ENCODE data around the gene RAB44. TPM values are rescaled to one million over a fixed set of nuclear protein-coding genes. Genes with fewer than 3 reads are reported as not detected.

The RAB44 gene
- under 0.01 TPM in 1 of 2 replicates, not detected in the other for total RNA-seq

GRCh38 chr6:36697481-36697903 lies at the start of gene RAB44:
RAB44 (plus strand) TSS chr6:36697826; CDS start chr6:36704236, 6,410 bp downstream.

GRCh38 chr6:36678488-36679042 lies 19.1 kb upstream of the RAB44 start, which contains the start of gene CDKN1A:
CDKN1A (plus strand) TSS chr6:36678714; CDS start chr6:36684102, 5,388 bp downstream.

Other genes starting within 250 kb of the RAB44 start
- 13.4 and 19.0 TPM in 2 replicates for gene STK38, start 150.3 kb upstream of the RAB44 start, total RNA-seq
- gene SRSF3, start 103.5 kb upstream of the RAB44 start, total RNA-seq, result 176 and 291 TPM in 2 replicates
- 113 and 404 TPM in 2 replicates for gene CDKN1A, start 19.1 kb upstream of the RAB44 start, total RNA-seq
- under 0.01 and 0.11 TPM in 2 replicates for gene CPNE5, start 141.6 kb downstream of the RAB44 start, total RNA-seq
- gene PPIL1, start 177.0 kb downstream of the RAB44 start, total RNA-seq, result 27.4 and 34.7 TPM in 2 replicates
- 37.5 and 47.1 TPM in 2 replicates for gene C6orf89, start 188.1 kb downstream of the RAB44 start, total RNA-seq